Keratinocyte (primary cell): ENCODE data around the gene UBE3A. TPM values are rescaled to one million over a fixed set of nuclear protein-coding genes. Genes with fewer than 3 reads are reported as not detected.

Experiments
- DNase-seq: peaks from one replicate; pipeline ENCODE4 v3.0.0-alpha.2; 2011; ENCODE audit warnings: low read depth, missing footprints, low spot score
- FAIRE-seq: peaks from 2 replicates; lab custom pipeline; 2011; peaks lifted over from hg19 to GRCh38; lab: Jason Lieb, UNC
- H2AFZ ChIP-seq: 2 replicates; pipeline ENCODE4 v1.6.0; 2012; ENCODE audit warnings: low read length, control low read depth, inconsistent platforms; ENCODE audit not compliant: control insufficient read depth
- H3K27ac ChIP-seq: 2 replicates; pipeline ENCODE4 v1.5.1; 2011; ENCODE audit warnings: low read length; ENCODE audit not compliant: control insufficient read depth, insufficient read depth
- H3K27me3 ChIP-seq: 3 replicates; pipeline ENCODE4 v1.6.0; 2011; ENCODE audit warnings: low read length; ENCODE audit not compliant: control insufficient read depth, insufficient read depth; ENCODE audit errors: extremely low read depth
- H3K36me3 ChIP-seq, 2 experiments: 2 replicates in 1 of 2; 3 replicates in 1 of 2; pipeline ENCODE4 v1.5.1; 2011; ENCODE audit warnings: low read length in 2 of 2, mild to moderate bottlenecking in 1 of 2; ENCODE audit not compliant: control insufficient read depth in 2 of 2, insufficient read depth in 2 of 2; ENCODE audit errors: extremely low read depth in 1 of 2
- H3K4me1 ChIP-seq: 3 replicates; pipeline ENCODE4 v1.5.1; 2011; ENCODE audit warnings: low read length; ENCODE audit not compliant: control insufficient read depth, insufficient read depth; ENCODE audit errors: extremely low read depth
- H3K4me2 ChIP-seq: 3 replicates; pipeline ENCODE4 v1.6.0; 2011; ENCODE audit warnings: low read depth, low read length; ENCODE audit not compliant: control insufficient read depth, insufficient read depth; ENCODE audit errors: extremely low read depth
- H3K4me3 ChIP-seq, 3 experiments: fragments of 200-600 bp in 1 of 3; sonication (generic) in 1 of 3; 2 replicates in 2 of 3; 3 replicates in 1 of 3; pipeline ENCODE4 v1.5.1; 2011 to 2016; ENCODE audit warnings: low read length in 3 of 3, mild to moderate bottlenecking in 3 of 3, control low read depth in 2 of 3, inconsistent platforms in 1 of 3, low read depth in 1 of 3, mixed read lengths in 1 of 3, mixed run types in 1 of 3, moderate library complexity in 1 of 3; ENCODE audit not compliant: control insufficient read depth in 2 of 3, insufficient read depth in 2 of 3; ENCODE audit errors: extremely low read depth in 1 of 3
- H3K79me2 ChIP-seq: 2 replicates; pipeline ENCODE4 v1.6.0; 2012; ENCODE audit warnings: low read length; ENCODE audit not compliant: control insufficient read depth, insufficient read depth
- H3K9ac ChIP-seq: 3 replicates; pipeline ENCODE4 v1.6.0; 2011; ENCODE audit warnings: low read length; ENCODE audit not compliant: control insufficient read depth, insufficient read depth; ENCODE audit errors: extremely low read depth
- H3K9me1 ChIP-seq: 3 replicates; pipeline ENCODE4 v1.6.0; 2011; ENCODE audit warnings: low read length; ENCODE audit not compliant: control insufficient read depth, insufficient read depth; ENCODE audit errors: extremely low read depth
- H3K9me3 ChIP-seq: 2 replicates; pipeline ENCODE4 v1.5.1; 2012; ENCODE audit warnings: low read depth, low read length; ENCODE audit not compliant: control insufficient read depth
- H4K20me1 ChIP-seq: 3 replicates; pipeline ENCODE4 v1.6.0; 2011; ENCODE audit warnings: low read length; ENCODE audit not compliant: control insufficient read depth, insufficient read depth; ENCODE audit errors: extremely low read depth
- CTCF ChIP-seq, 3 experiments: IDR thresholded peaks in 1 of 3; conservative IDR thresholded peaks in 1 of 3; optimal IDR thresholded peaks in 1 of 3; 2 replicates in 2 of 3; 3 replicates in 1 of 3; pipeline versions ENCODE3 to v1.5.1; 2011; ENCODE audit warnings: low read length in 3 of 3, mild to moderate bottlenecking in 3 of 3, moderate library complexity in 2 of 3, control low read depth in 1 of 3, inconsistent platforms in 1 of 3; ENCODE audit not compliant: insufficient read depth in 2 of 3; ENCODE audit errors: extremely low read depth in 1 of 3
- EZH2 ChIP-seq: IDR thresholded peaks from one replicate; pipeline ENCODE4 v1.6.1; 2012; ENCODE audit warnings: inconsistent platforms, mild to moderate bottlenecking, low read length, moderate library complexity
- dilution Hi-C: fragments of 300-500 bp; cut with MboI; formaldehyde crosslinking; loops from one replicate; pipeline ENCODE4 v1.7.0; 2020; ENCODE audit warnings: low sequenced_read_pairs; ENCODE audit not compliant: extremely low pct_ligation_motif_present
- polyA plus RNA-seq, 5 experiments: library from polyadenylated mRNA; depleted of rRNA in 3 of 5; stranded (reverse) in 3 of 5; stranded (forward) in 1 of 5; unstranded in 1 of 5; fragments of >200 nt; gene quantifications; 1 replicate in 1 of 5; 2 replicates in 3 of 5; 3 replicates in 1 of 5; pipeline versions ENCODE4 v1.2.1 to v1.2.3, GENCODE V29; 2011 to 2012; ENCODE audit warnings: missing spikeins in 2 of 5, low read depth in 1 of 5, low replicate concordance in 1 of 5

The UBE3A gene
- polyA plus RNA-seq, 1 donor (not counting 4 experiments of a cell fraction or from before 2014, with no cell fraction given): 45.0 TPM

- no peak overlapping the region for H3K4me2 ChIP-seq
- H3K9ac ChIP-seq: no peak overlapping the region
- no peak for DNase-seq
- H3K36me3 ChIP-seq: peaks cover 0 to 1% of the 10 kb centered on the region in 2 experiments
- TF ChIP-seq EZH2 (no peak), CTCF (optimal IDR thresholded peaks at IDR 0.05 in 1 of 3, IDR thresholded peaks at IDR 0.05 in 1 of 3, conservative IDR thresholded peaks at IDR 0.05 in 1 of 3; ENCODE audit: extremely low read depth in 1 of 3, insufficient read depth in 2 of 3, low read length in 3 of 3) (no peak)
- no peaks in the 10 kb centered on the region for H3K27me3 ChIP-seq
- dilution Hi-C loops: no loop called here
- FAIRE-seq: peak; percentile 79
- peaks cover 2% of the 10 kb centered on the region for H3K9me1 ChIP-seq
- peaks cover 13% of the 10 kb centered on the region for H4K20me1 ChIP-seq
- peak overlapping the region; percentile 30 for H3K27ac ChIP-seq
- H3K4me3 ChIP-seq: no peak overlapping the region
- H2AFZ ChIP-seq: no peak overlapping the region
- no peaks in the 10 kb centered on the region for H3K9me3 ChIP-seq
- peaks cover 9% of the 10 kb centered on the region for H3K4me1 ChIP-seq
- H3K79me2 ChIP-seq: peaks cover 99% of the 10 kb centered on the region
These were observed 22.1 kb downstream of the UBE3A start for GRCh38 chr15:25416693-25417092.

- no peaks in the 10 kb centered on the region for H3K27me3 ChIP-seq
- dilution Hi-C loops: no loop called here
- H3K4me2 ChIP-seq: no peak overlapping the region
- no peaks in the 10 kb centered on the region for H3K36me3 ChIP-seq
- H3K4me1 ChIP-seq: peaks cover 9% of the 10 kb centered on the region
- TF ChIP-seq CTCF (optimal IDR thresholded peaks at IDR 0.05 in 1 of 3, IDR thresholded peaks at IDR 0.05 in 1 of 3, conservative IDR thresholded peaks at IDR 0.05 in 1 of 3; ENCODE audit: extremely low read depth in 1 of 3, insufficient read depth in 2 of 3, low read length in 3 of 3) (no peak), EZH2 (no peak)
- H4K20me1 ChIP-seq: peaks cover 13% of the 10 kb centered on the region
- H3K9me3 ChIP-seq: no peaks in the 10 kb centered on the region
- no peak overlapping the region for H3K27ac ChIP-seq
- H3K79me2 ChIP-seq: peaks cover 99% of the 10 kb centered on the region
- no peak for FAIRE-seq
- no peak overlapping the region for H3K9ac ChIP-seq
- H3K9me1 ChIP-seq: peaks cover 2% of the 10 kb centered on the region
- H2AFZ ChIP-seq: no peak overlapping the region
- no peak overlapping the region for H3K4me3 ChIP-seq
- DNase-seq: no peak
These were observed 23.1 kb downstream of the UBE3A start for GRCh38 chr15:25415707-25416106.
